Liver (tissue), 9 donors: ENCODE results near the gene DHRS7. TPM values are rescaled to one million over a fixed set of nuclear protein-coding genes. Genes with fewer than 3 reads are reported as not detected.
A peak's percentile ranks its signal among the peaks of the same experiment; 100 is the strongest.

Experiments used
- DNase-seq: peaks from one replicate; pipeline ENCODE4 v3.0.0-alpha.2; 2017; ENCODE audit warnings: low spot score
- H3K27ac ChIP-seq, 2 donors: one replicate each; pipeline ENCODE4 v1.7.0; 2013; ENCODE audit warnings: inconsistent platforms in 2 of 2, low read length in 2 of 2, control low read depth in 1 of 2, low read depth in 1 of 2, mild to moderate bottlenecking in 1 of 2
- H3K27me3 ChIP-seq, 4 donors: one replicate each; pipeline versions ENCODE4 v1.6.1 to v1.7.0; 2013; ENCODE audit warnings: low read length in 3 of 4, inconsistent platforms in 1 of 4, mild to moderate bottlenecking in 1 of 4, moderate library complexity in 1 of 4; ENCODE audit not compliant: control insufficient read depth in 4 of 4, insufficient read depth in 4 of 4
- H3K36me3 ChIP-seq, 4 donors: one replicate each; pipeline versions ENCODE4 v1.6.1 to v1.7.0; 2013; ENCODE audit warnings: low read length in 3 of 4, mild to moderate bottlenecking in 3 of 4, low read depth in 1 of 4, moderate library complexity in 1 of 4; ENCODE audit not compliant: control insufficient read depth in 4 of 4, insufficient read depth in 3 of 4
- H3K4me1 ChIP-seq, 4 donors: one replicate each; pipeline versions ENCODE4 v1.6.1 to v1.7.0; 2013; ENCODE audit warnings: low read length in 3 of 4, mild to moderate bottlenecking in 3 of 4, moderate library complexity in 1 of 4; ENCODE audit not compliant: control insufficient read depth in 4 of 4, insufficient read depth in 4 of 4
- H3K4me3 ChIP-seq, 3 donors: one replicate each; pipeline versions ENCODE4 v1.6.1 to v1.7.0; 2013; ENCODE audit warnings: low read length in 3 of 3, control low read depth in 1 of 3, low read depth in 1 of 3, mild to moderate bottlenecking in 1 of 3
- H3K9ac ChIP-seq, 2 donors: one replicate each; pipeline ENCODE4 v1.7.0; 2013; ENCODE audit warnings: low read length in 2 of 2, mild to moderate bottlenecking in 2 of 2, moderate library complexity in 2 of 2, control low read depth in 1 of 2, low read depth in 1 of 2
- H3K9me3 ChIP-seq, 4 donors: one replicate each; pipeline versions ENCODE4 v1.6.1 to v1.7.0; 2013; ENCODE audit warnings: low read length in 3 of 4; ENCODE audit not compliant: control insufficient read depth in 4 of 4
- ATF3 ChIP-seq: IDR thresholded peaks from 2 replicates; pipeline ENCODE4 v1.6.1; 2016; ENCODE audit warnings: antibody characterized with exemption
- CTCF ChIP-seq: fragments of 150-350 bp; IDR thresholded peaks from 2 replicates; pipeline ENCODE4 v1.5.1; 2017; ENCODE audit warnings: improper control_type of control experiment, low read depth, low read length; ENCODE audit not compliant: missing input control
- EGR1 ChIP-seq, 2 donors: IDR thresholded peaks; 2 replicates each; pipeline ENCODE4 v1.6.1; 2016 to 2018; ENCODE audit warnings: antibody characterized with exemption in 2 of 2, low read depth in 2 of 2
- FOXA2 ChIP-seq: IDR thresholded peaks from 2 replicates; pipeline ENCODE4 v1.6.1; 2016; ENCODE audit warnings: antibody characterized with exemption
- GABPA ChIP-seq, 2 donors: IDR thresholded peaks in 1 of 2; conservative IDR thresholded peaks in 1 of 2; 2 replicates each; pipeline ENCODE4 v1.6.1; 2016; ENCODE audit warnings: antibody characterized with exemption in 2 of 2, mild to moderate bottlenecking in 1 of 2, moderate library complexity in 1 of 2
- HNF4G ChIP-seq: IDR thresholded peaks from 2 replicates; pipeline ENCODE4 v1.6.1; 2016; ENCODE audit warnings: antibody characterized with exemption
- JUND ChIP-seq, 2 donors: IDR thresholded peaks; 2 replicates each; pipeline ENCODE4 v1.6.1; 2016; ENCODE audit warnings: antibody characterized with exemption in 2 of 2
- MAX ChIP-seq: IDR thresholded peaks from 2 replicates; pipeline ENCODE4 v1.6.1; 2016; ENCODE audit warnings: antibody characterized with exemption
- NR2F2 ChIP-seq: IDR thresholded peaks from 2 replicates; pipeline ENCODE4 v1.6.1; 2016; ENCODE audit warnings: antibody characterized with exemption
- RAD21 ChIP-seq, 2 donors: IDR thresholded peaks; 2 replicates each; pipeline ENCODE4 v1.6.1; 2016; ENCODE audit warnings: antibody characterized with exemption in 2 of 2, mild to moderate bottlenecking in 2 of 2
- REST ChIP-seq: IDR thresholded peaks from 2 replicates; pipeline ENCODE4 v1.6.1; 2016; ENCODE audit warnings: antibody characterized with exemption, mild to moderate bottlenecking
- RXRA ChIP-seq, 2 donors: IDR thresholded peaks; 2 replicates each; pipeline ENCODE4 v1.6.1; 2017 to 2018; ENCODE audit warnings: antibody characterized with exemption in 2 of 2, mild to moderate bottlenecking in 1 of 2
- SP1 ChIP-seq: IDR thresholded peaks from 2 replicates; pipeline ENCODE4 v1.6.1; 2018; ENCODE audit warnings: antibody characterized with exemption, mild to moderate bottlenecking
- TAF1 ChIP-seq: conservative IDR thresholded peaks from 2 replicates; pipeline ENCODE4 v1.6.1; 2016; ENCODE audit warnings: antibody characterized with exemption, mild to moderate bottlenecking
- YY1 ChIP-seq: IDR thresholded peaks from 2 replicates; pipeline ENCODE4 v1.6.1; 2016; ENCODE audit warnings: antibody characterized with exemption, mild to moderate bottlenecking
- WGBS: extraction: QIAGEN DNeasy Blood & Tissue Kit; methylation state at CpG from one replicate; pipeline ENCODE4 v1.1.7; 2013; 5-methylcytosine and 5-hydroxymethylcytosine counted together
- polyA plus RNA-seq, 2 donors: library from polyadenylated mRNA; stranded (reverse) in 1 of 2; unstranded in 1 of 2; fragments of 200-250 nt in 1 of 2; fragments of >200 nt in 1 of 2; fragmentation: Nextera tagmentation in 1 of 2; extraction: Ambion mirVana in 1 of 2; gene quantifications; one replicate each; pipeline versions ENCODE4 v1.2.1 to v1.2.3, GENCODE V29; 2013 to 2015
- total RNA-seq, 2 donors: library from RNA; depleted of rRNA; stranded (reverse); fragments of >200 nt; gene quantifications; one replicate each; pipeline ENCODE4 v1.2.3, GENCODE V29; 2014
- donor health status: healthy.
- donor health status: healthy.
- donor health status: healthy.
- donor health status: healthy.
- donor health status: healthy.

Gene DHRS7
- total RNA-seq (100 to 1,000 TPM in 1 of 2 donors, 10 to 100 TPM in 1; 42.1 to 180 TPM), polyA plus RNA-seq (10 to 100 TPM; 71.6 to 89.0 TPM)

- Histone ChIP-seq H3K27me3 (no peaks in the 10 kb centered on the region), H3K27ac (peak within 1 kb of the TSS; percentile 60 to 66), H3K36me3 (no peaks in the 10 kb centered on the region), H3K4me3 (peak within 1 kb of the TSS; percentile 58 to 81 (median 67)), H3K9ac (peak within 1 kb of the TSS; percentile 86 to 88), H3K4me1 (peaks cover 5 to 19% (median 10%) of the 10 kb centered on the region in 4 donors), H3K9me3 (no peaks in the 10 kb centered on the region)
- under 1% methylated on average over 68 of the region's 68 CpGs for whole genome bisulfite sequencing
- DNase-seq: peak; percentile 83
- TF ChIP-seq RAD21 (IDR thresholded peaks at IDR 0.05) (peak; percentile 71 to 75), ATF3 (no peak), YY1 (peak; percentile 11), TAF1 (peak; percentile 66), REST (peak; percentile 7), SP1 (no peak), CTCF (peak; percentile 51)
Observed at GRCh38 chr14:60164712-60165546, at the start of gene DHRS7. TSS of gene DHRS7 (minus strand) at chr14:60165398. CDS start at chr14:60165309, 89 bp downstream.

- H3K4me1 ChIP-seq: no peaks in the 10 kb centered on the region
- no peaks in the 10 kb centered on the region for H3K9me3 ChIP-seq
- WGBS: 58% methylated on average over 1 of the region's 1 CpG
- no peak for DNase-seq
- no peak overlapping the region for H3K4me3 ChIP-seq
- H3K27me3 ChIP-seq: no peaks in the 10 kb centered on the region
- no peak overlapping the region for H3K9ac ChIP-seq
- no peaks in the 10 kb centered on the region for H3K36me3 ChIP-seq
- H3K27ac ChIP-seq: no peak overlapping the region
- TF ChIP-seq FOXA2 (no peak), RXRA (IDR thresholded peaks at IDR 0.05) (no peak), RAD21 (IDR thresholded peaks at IDR 0.05) (no peak), YY1 (no peak), EGR1 (IDR thresholded peaks at IDR 0.05; ENCODE audit: low read depth in 2 of 2) (no peak), SP1 (no peak), TAF1 (no peak), GABPA (IDR thresholded peaks at IDR 0.05 in 1 of 2, conservative IDR thresholded peaks at IDR 0.05 in 1 of 2) (no peak), MAX (no peak), NR2F2 (no peak), JUND (IDR thresholded peaks at IDR 0.05) (no peak), HNF4G (no peak), REST (no peak), CTCF (no peak)
Observed at GRCh38 chr14:60214415-60215126, 49.4 kb upstream of the DHRS7 start.
